Stimulated activated effector memory CD8-positive, alpha-beta T cell treated with anti-CD3 and anti-CD28 coated beads, Interleukin-12 subunit alpha, Interleukin-12 subunit beta, amount 100 ng/mL, for 72 hours (primary cell): Measurements from ENCODE around the gene SMIM32.

Experiments
- ATAC-seq: fragments of 150-1000 bp; cut with Tn5 transposase; 2 replicates; pipeline ENCODE4 v1.10.0; 2021
- DNase-seq, 2 donors: peaks; one replicate each; pipeline ENCODE4 v3.0.0; 2021 to 2022; ENCODE audit warnings: low spot score in 2 of 2
- H3K27ac Mint-ChIP-seq: one replicate; pipeline ENCODE4 v1.8.0; 2022; ENCODE audit warnings: mild to moderate bottlenecking, mixed read lengths
- H3K36me3 Mint-ChIP-seq: one replicate; pipeline ENCODE4 v1.8.0; 2022; ENCODE audit warnings: mild to moderate bottlenecking, mixed read lengths
- H3K4me1 Mint-ChIP-seq: one replicate; pipeline ENCODE4 v1.8.0; 2022; ENCODE audit warnings: mixed read lengths
- H3K4me3 Mint-ChIP-seq: one replicate; pipeline ENCODE4 v1.8.0; 2022; ENCODE audit warnings: mild to moderate bottlenecking, mixed read lengths
- H3K9me3 Mint-ChIP-seq: one replicate; pipeline ENCODE4 v1.8.0; 2022; ENCODE audit warnings: mixed read lengths

The SMIM32 gene

DNA sequence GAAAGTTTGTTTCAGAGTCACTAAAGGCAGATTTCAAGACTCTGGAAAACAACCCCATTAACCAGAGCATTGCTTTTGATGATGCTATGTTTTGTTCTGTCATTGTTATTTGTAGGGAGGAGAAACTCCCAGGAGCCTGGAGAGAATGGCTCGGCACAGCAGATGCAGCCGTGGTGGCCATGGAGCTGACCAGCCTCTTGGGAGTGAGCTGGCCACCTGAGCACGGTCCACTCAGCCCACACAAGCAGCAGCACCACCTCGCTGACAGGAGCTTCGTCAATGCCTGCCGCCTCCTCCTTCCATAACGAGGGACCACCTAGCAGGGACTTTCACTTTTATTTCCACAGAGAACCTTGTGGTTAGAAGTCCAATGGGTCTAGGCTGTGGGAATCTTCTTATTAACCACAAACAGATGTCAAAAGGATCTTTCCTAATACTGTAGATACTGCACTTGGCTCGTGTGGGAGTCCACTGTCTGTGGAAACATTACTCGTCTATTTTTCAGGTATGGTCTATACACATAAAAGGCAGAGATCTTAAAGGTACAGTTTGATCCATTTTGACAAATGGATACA lies 21.0 kb upstream of the SMIM32 start:
- no peak for ATAC-seq
- Mint-ChIP-seq H3K36me3 (no peaks in the 10 kb centered on the region), H3K9me3 (no peaks in the 10 kb centered on the region), H3K4me3 (no peak overlapping the region), H3K27ac (no peak overlapping the region), H3K4me1 (no peaks in the 10 kb centered on the region)
- DNase-seq: no peak

DNA sequence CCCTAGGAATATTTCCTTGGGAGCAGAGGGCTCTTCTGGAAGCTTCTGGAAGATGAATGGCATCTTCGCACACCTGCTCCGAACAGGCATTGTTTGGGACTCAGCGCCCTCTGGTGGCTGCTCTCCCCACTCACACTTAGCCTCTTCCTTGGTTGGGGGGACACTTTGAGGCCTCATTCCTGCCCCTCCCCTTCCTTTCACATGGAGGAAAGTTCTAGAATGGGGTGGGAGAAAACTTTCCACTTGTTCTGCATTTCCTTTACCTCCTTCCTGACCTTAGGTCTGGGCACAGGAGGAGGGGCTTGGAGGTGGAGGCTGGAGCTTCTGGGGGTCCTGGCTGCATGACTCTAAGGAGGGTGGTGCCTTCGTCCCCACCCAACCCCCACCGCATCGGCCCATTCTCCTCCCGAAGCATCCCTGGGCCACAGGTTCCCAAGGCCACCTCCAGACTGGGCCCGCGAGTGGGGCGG lies 19.3 kb upstream of the SMIM32 start:
- Mint-ChIP-seq H3K4me1 (no peaks in the 10 kb centered on the region), H3K4me3 (no peak overlapping the region), H3K36me3 (no peaks in the 10 kb centered on the region), H3K27ac (no peak overlapping the region), H3K9me3 (no peaks in the 10 kb centered on the region)
- ATAC-seq (peak; percentile 27), DNase-seq (peak; percentile 36 to 75)

GRCh38 chr5:136211282-136212040 lies 18.5 kb upstream of the SMIM32 start:
- H3K9me3 Mint-ChIP-seq: no peaks in the 10 kb centered on the region
- no peak overlapping the region for H3K4me3 Mint-ChIP-seq
- ATAC-seq: no peak
- no peak for DNase-seq
- H3K27ac Mint-ChIP-seq: no peak overlapping the region
- H3K36me3 Mint-ChIP-seq: no peaks in the 10 kb centered on the region
- no peaks in the 10 kb centered on the region for H3K4me1 Mint-ChIP-seq

DNA sequence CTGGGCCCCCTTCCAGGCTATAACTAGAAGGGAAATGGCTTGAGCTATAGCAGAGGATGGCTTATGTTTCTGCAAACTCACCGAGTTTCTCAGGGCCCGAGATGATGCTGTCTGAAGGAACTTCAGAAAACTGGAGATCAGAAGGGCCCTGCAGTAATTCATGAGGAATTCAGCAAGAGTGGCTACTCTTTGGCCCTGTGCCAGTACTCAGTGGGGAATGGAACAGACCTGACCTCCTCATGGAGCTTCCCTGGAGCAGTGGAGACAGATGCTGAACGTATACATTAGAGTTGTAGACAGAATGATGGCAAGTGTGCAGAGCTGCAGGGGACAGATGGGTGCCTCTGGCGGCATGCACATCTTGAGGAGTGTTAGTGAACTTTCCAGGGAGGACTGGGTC lies 17.3 kb upstream of the SMIM32 start:
- Mint-ChIP-seq H3K27ac (no peak overlapping the region), H3K9me3 (no peaks in the 10 kb centered on the region), H3K36me3 (no peaks in the 10 kb centered on the region), H3K4me1 (no peaks in the 10 kb centered on the region), H3K4me3 (no peak overlapping the region)
- ATAC-seq (no peak), DNase-seq (no peak)

DNA sequence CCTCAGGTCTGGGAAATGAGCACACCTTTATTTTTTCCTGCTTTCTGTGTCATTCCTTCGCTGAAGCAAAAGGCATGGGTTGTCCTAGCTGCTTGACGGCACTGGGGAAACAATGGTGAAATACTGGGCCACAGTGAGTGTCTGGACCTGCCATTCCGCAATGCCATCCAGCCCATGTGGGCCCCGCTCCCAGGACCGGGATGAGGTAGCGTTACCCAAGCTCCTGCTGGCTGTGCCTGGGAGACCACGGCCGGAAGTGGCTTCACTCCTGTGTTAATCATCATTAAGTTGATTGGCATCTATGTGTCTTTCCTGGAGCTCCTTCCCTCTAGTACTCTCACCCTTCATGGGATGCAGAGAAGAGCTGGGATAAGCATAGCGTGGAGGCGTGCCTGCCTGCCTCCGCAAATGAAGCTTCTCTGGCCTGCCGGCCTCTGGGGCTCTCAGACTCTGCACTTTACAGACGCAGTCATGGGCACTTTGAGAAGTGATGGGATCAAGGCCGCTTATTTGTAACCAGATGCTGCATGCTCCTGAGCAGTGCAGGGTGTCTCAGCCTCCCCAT lies 16.5 kb upstream of the SMIM32 start:
- Mint-ChIP-seq H3K9me3 (no peaks in the 10 kb centered on the region), H3K4me3 (no peak overlapping the region), H3K27ac (no peak overlapping the region), H3K4me1 (no peaks in the 10 kb centered on the region), H3K36me3 (no peaks in the 10 kb centered on the region)
- no peak for ATAC-seq
- DNase-seq: no peak

DNA sequence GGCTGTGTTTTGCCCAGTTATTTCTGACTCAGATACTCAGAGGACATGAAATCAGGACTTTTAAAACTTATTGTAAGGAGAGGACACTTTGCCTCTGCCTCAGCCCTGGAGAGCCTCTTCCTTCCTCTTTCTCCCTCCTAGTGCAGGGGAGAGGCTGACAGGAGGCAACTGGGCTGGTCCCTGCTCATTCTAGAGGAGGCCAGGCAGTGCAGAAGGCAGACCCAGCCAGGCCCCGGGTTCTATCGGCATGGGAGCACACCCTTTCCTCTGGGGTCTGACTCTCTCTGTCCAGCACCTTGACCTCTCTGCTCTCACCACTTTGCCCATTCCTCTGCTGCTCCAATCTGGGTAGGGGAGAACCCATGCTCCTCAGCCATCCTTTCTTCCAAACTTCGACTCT lies 16.0 kb upstream of the SMIM32 start:
- Mint-ChIP-seq H3K4me1 (no peaks in the 10 kb centered on the region), H3K9me3 (no peaks in the 10 kb centered on the region), H3K4me3 (no peak overlapping the region), H3K27ac (no peak overlapping the region), H3K36me3 (no peaks in the 10 kb centered on the region)
- ATAC-seq: no peak
- no peak for DNase-seq

DNA sequence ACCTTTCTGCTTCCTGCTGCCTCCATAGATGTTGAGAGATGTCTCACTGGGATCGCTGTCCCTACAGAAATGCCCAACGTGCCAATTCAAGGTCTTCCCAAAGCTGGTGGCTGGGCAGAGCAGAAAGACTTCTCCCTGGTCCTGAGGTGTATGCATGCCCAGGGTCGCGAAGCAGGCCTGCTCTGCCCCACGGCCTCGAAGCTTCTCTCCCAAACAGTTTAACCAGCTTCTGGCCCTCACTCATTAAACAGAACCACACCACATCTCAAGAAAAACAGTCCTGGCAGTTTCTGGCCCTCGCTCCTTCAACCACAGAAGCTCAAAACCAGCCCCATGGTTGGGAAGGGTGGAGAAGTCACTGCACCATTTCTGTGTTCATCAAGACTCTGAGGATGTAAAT lies 14.7 kb upstream of the SMIM32 start:
- H3K4me1 Mint-ChIP-seq: no peaks in the 10 kb centered on the region
- H3K9me3 Mint-ChIP-seq: no peaks in the 10 kb centered on the region
- no peak overlapping the region for H3K27ac Mint-ChIP-seq
- DNase-seq: no peak
- H3K36me3 Mint-ChIP-seq: no peaks in the 10 kb centered on the region
- ATAC-seq: no peak
- no peak overlapping the region for H3K4me3 Mint-ChIP-seq

DNA sequence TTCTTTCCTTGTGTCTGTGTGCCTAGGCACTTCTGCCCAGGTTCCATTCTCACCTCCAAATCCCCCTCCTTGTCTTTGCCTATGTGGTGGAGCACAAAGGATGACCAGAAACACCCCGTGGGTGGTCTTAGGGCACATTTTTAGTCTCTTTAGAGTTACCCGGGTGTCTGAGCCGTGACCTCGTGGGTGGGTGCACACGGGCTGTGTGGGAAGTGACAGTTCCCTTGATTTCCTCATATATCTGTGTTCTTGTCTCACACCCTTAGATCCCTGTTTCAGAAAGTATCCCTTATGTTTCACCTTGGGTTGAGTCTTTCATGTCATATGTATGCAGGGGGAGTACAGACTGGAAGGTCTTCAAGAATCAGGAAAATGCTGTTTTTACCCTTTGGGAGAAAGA lies 13.4 kb upstream of the SMIM32 start:
- no peaks in the 10 kb centered on the region for H3K9me3 Mint-ChIP-seq
- H3K4me3 Mint-ChIP-seq: no peak overlapping the region
- DNase-seq: no peak
- no peak for ATAC-seq
- H3K27ac Mint-ChIP-seq: no peak overlapping the region
- no peaks in the 10 kb centered on the region for H3K36me3 Mint-ChIP-seq
- H3K4me1 Mint-ChIP-seq: no peaks in the 10 kb centered on the region

DNA sequence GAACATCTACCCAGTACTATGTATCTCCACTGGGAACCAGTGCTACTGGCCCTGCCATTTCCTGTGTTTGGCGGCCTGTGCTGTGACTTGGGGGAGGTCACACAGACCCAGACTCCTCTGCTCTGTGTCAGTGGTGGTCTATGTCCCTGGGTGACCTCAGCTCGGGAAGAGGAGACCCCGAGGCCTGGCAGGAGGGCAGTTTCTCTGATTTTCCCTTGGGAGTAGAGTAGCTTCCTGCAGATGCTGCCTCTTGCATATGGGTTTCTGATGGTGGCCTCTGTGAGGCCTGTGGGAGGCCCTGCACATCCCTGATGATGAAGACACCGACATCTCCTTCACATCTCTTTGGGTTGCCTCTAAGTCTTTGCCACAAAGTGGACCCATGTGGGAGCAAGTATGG lies 13.0 kb upstream of the SMIM32 start:
- Mint-ChIP-seq H3K4me3 (no peak overlapping the region), H3K27ac (no peak overlapping the region), H3K36me3 (no peaks in the 10 kb centered on the region), H3K4me1 (no peaks in the 10 kb centered on the region), H3K9me3 (no peaks in the 10 kb centered on the region)
- ATAC-seq (no peak), DNase-seq (no peak)

GRCh38 chr5:136205061-136205702 lies 12.2 kb upstream of the SMIM32 start:
- Mint-ChIP-seq H3K9me3 (no peaks in the 10 kb centered on the region), H3K27ac (no peak overlapping the region), H3K4me3 (no peak overlapping the region), H3K36me3 (no peaks in the 10 kb centered on the region), H3K4me1 (no peaks in the 10 kb centered on the region)
- ATAC-seq: no peak
- DNase-seq: no peak

- no peak overlapping the region for H3K4me3 Mint-ChIP-seq
- no peak overlapping the region for H3K27ac Mint-ChIP-seq
- no peaks in the 10 kb centered on the region for H3K9me3 Mint-ChIP-seq
- no peak for DNase-seq
- no peaks in the 10 kb centered on the region for H3K4me1 Mint-ChIP-seq
- ATAC-seq: no peak
- H3K36me3 Mint-ChIP-seq: no peaks in the 10 kb centered on the region
These were observed 10.5 kb upstream of the SMIM32 start for GRCh38 chr5:136203303-136203922.

GRCh38 chr5:136202469-136203205 lies 9.7 kb upstream of the SMIM32 start:
- Mint-ChIP-seq H3K4me1 (no peaks in the 10 kb centered on the region), H3K4me3 (no peak overlapping the region), H3K27ac (no peak overlapping the region), H3K9me3 (no peaks in the 10 kb centered on the region), H3K36me3 (no peaks in the 10 kb centered on the region)
- ATAC-seq (no peak), DNase-seq (no peak)

GRCh38 chr5:136201870-136202269 lies 8.9 kb upstream of the SMIM32 start:
- Mint-ChIP-seq H3K4me3 (no peak overlapping the region), H3K9me3 (no peaks in the 10 kb centered on the region), H3K4me1 (no peaks in the 10 kb centered on the region), H3K27ac (no peak overlapping the region), H3K36me3 (no peaks in the 10 kb centered on the region)
- DNase-seq: no peak
- no peak for ATAC-seq

DNA sequence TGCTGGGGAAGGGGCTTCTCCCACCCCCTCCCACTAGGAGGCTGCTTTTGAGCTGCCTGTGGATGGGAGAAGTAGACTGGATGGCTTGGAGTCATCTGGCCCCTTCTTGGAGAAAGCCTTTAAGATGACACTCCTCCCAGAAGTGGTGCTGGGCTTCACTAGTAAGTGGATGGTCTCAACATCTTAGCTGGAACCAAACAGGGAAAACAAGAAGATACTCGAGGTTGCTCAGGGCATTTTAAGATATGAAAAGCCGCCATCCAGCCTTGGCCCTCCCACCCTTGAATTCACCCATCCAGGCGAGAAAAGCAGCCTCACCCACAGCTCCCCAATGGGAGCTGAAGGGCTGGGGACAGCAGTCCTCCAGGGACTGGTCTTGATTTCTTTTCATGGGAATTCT lies 7.8 kb upstream of the SMIM32 start:
- no peak for ATAC-seq

GRCh38 chr5:136200130-136200529 lies 7.2 kb upstream of the SMIM32 start:
- H3K36me3 Mint-ChIP-seq: no peaks in the 10 kb centered on the region

More for the DNA sequence above, 7.8 kb upstream of the SMIM32 start:
- Mint-ChIP-seq H3K4me1 (no peaks in the 10 kb centered on the region), H3K27ac (no peak overlapping the region), H3K9me3 (no peaks in the 10 kb centered on the region), H3K4me3 (no peak overlapping the region), H3K36me3 (no peaks in the 10 kb centered on the region)
- DNase-seq: no peak

More at GRCh38 chr5:136200130-136200529, 7.2 kb upstream of the SMIM32 start:
- Mint-ChIP-seq H3K4me1 (no peaks in the 10 kb centered on the region), H3K9me3 (no peaks in the 10 kb centered on the region), H3K4me3 (no peak overlapping the region), H3K27ac (no peak overlapping the region)
- DNase-seq: no peak
- ATAC-seq: no peak
